Osteoblast (primary cell): ENCODE data around the gene MAPK10. TPM values are rescaled to one million over a fixed set of nuclear protein-coding genes. Genes with fewer than 3 reads are reported as not detected.

Experiments
- DNase-seq: peaks from one replicate; pipeline ENCODE4 v3.0.0; 2011; ENCODE audit warnings: low spot score, mixed read lengths; ENCODE audit not compliant: insufficient read length; ENCODE audit errors: missing footprints
- H2AFZ ChIP-seq: 2 replicates; pipeline ENCODE4 v1.6.0; 2011; ENCODE audit warnings: mild to moderate bottlenecking, low read length
- H3K27ac ChIP-seq: 2 replicates; pipeline ENCODE4 v1.5.1; 2011; ENCODE audit warnings: mild to moderate bottlenecking, low read depth, low read length, moderate library complexity
- H3K27me3 ChIP-seq: 2 replicates; pipeline ENCODE4 v1.6.0; 2012; ENCODE audit warnings: mild to moderate bottlenecking, control low read depth, inconsistent platforms, low read length, moderate library complexity; ENCODE audit not compliant: insufficient read depth
- H3K36me3 ChIP-seq: 2 replicates; pipeline ENCODE4 v1.5.1; 2011; ENCODE audit warnings: mild to moderate bottlenecking, low read length, control low read depth, moderate library complexity; ENCODE audit not compliant: insufficient read depth
- H3K4me1 ChIP-seq: 2 replicates; pipeline ENCODE4 v1.5.1; 2011; ENCODE audit warnings: mild to moderate bottlenecking, low read length, control low read depth, moderate library complexity; ENCODE audit not compliant: insufficient read depth
- H3K4me2 ChIP-seq: 2 replicates; pipeline ENCODE4 v1.6.0; 2011; ENCODE audit warnings: mild to moderate bottlenecking, low read length; ENCODE audit not compliant: insufficient read depth
- H3K4me3 ChIP-seq: fragments of 200-600 bp; sonication (generic); 3 replicates; pipeline ENCODE4 v1.5.1; 2012; ENCODE audit warnings: mild to moderate bottlenecking, low read length, inconsistent platforms; ENCODE audit not compliant: insufficient read depth
- H3K79me2 ChIP-seq: 2 replicates; pipeline ENCODE4 v1.6.0; 2012; ENCODE audit warnings: mild to moderate bottlenecking, low read length, control low read depth, inconsistent platforms; ENCODE audit not compliant: insufficient read depth
- H3K9me3 ChIP-seq: 2 replicates; pipeline ENCODE4 v1.5.1; 2011; ENCODE audit warnings: low read depth, low read length, control low read depth
- H4K20me1 ChIP-seq: 2 replicates; pipeline ENCODE4 v1.6.0; 2012; ENCODE audit warnings: mild to moderate bottlenecking, low read length, control low read depth; ENCODE audit not compliant: insufficient read depth
- CTCF ChIP-seq: IDR thresholded peaks from 2 replicates; pipeline ENCODE4 v1.5.1; 2011; ENCODE audit warnings: mild to moderate bottlenecking, low read depth, low read length, moderate library complexity; ENCODE audit errors: extremely low read depth
- total RNA-seq: library from RNA; depleted of rRNA; stranded (reverse); fragments of >200 nt; gene quantifications from 2 replicates; pipeline ENCODE4 v1.2.3, GENCODE V29; 2012

Gene MAPK10
- total RNA-seq, 1 donor: 13.0 TPM

GRCh38 chr4:85955620-85956292 lies 404.1 kb downstream of the MAPK10 start:
- H3K36me3 ChIP-seq: no peaks in the 10 kb centered on the region
- no peak overlapping the region for H3K4me2 ChIP-seq
- H4K20me1 ChIP-seq: no peaks in the 10 kb centered on the region
- peaks cover 21% of the 10 kb centered on the region for H3K4me1 ChIP-seq
- no peak overlapping the region for H3K27ac ChIP-seq
- H3K79me2 ChIP-seq: peaks cover 11% of the 10 kb centered on the region
- H2AFZ ChIP-seq: no peak overlapping the region
- no peaks in the 10 kb centered on the region for H3K9me3 ChIP-seq
- H3K4me3 ChIP-seq: no peak overlapping the region
- no peaks in the 10 kb centered on the region for H3K27me3 ChIP-seq
- no peak for TF ChIP-seq CTCF
- peak; percentile 42 for DNase-seq

GRCh38 chr4:85953651-85954018 lies 406.2 kb downstream of the MAPK10 start:
- H3K4me3 ChIP-seq: no peak overlapping the region
- peaks cover 12% of the 10 kb centered on the region for H3K79me2 ChIP-seq
- TF ChIP-seq CTCF: no peak
- H3K4me1 ChIP-seq: peaks cover 21% of the 10 kb centered on the region
- H3K36me3 ChIP-seq: no peaks in the 10 kb centered on the region
- H3K27ac ChIP-seq: peak overlapping the region; percentile 92
- no peaks in the 10 kb centered on the region for H3K27me3 ChIP-seq
- peak overlapping the region; percentile 33 for H3K4me2 ChIP-seq
- H2AFZ ChIP-seq: peak overlapping the region; percentile 2
- no peaks in the 10 kb centered on the region for H3K9me3 ChIP-seq
- DNase-seq: peak; percentile 52
- H4K20me1 ChIP-seq: no peaks in the 10 kb centered on the region

- Histone ChIP-seq H3K9me3 (no peaks in the 10 kb centered on the region), H3K79me2 (peaks cover 10% of the 10 kb centered on the region), H3K36me3 (no peaks in the 10 kb centered on the region), H2AFZ (no peak overlapping the region), H3K27ac (peak overlapping the region; percentile 92), H3K4me1 (peaks cover 21% of the 10 kb centered on the region), H4K20me1 (no peaks in the 10 kb centered on the region), H3K4me3 (no peak overlapping the region), H3K27me3 (no peaks in the 10 kb centered on the region), H3K4me2 (peak overlapping the region; percentile 33)
- TF ChIP-seq CTCF: no peak
- no peak for DNase-seq
Observed at GRCh38 chr4:85952972-85953650, 406.7 kb downstream of the MAPK10 start.

- Histone ChIP-seq H3K9me3 (no peaks in the 10 kb centered on the region), H3K27me3 (no peaks in the 10 kb centered on the region), H3K4me3 (no peak overlapping the region), H3K4me1 (peaks cover 21% of the 10 kb centered on the region), H3K4me2 (peak overlapping the region; percentile 33), H4K20me1 (no peaks in the 10 kb centered on the region), H3K36me3 (no peaks in the 10 kb centered on the region), H2AFZ (no peak overlapping the region), H3K79me2 (peaks cover 10% of the 10 kb centered on the region), H3K27ac (peak overlapping the region; percentile 92)
- DNase-seq: no peak
- no peak for TF ChIP-seq CTCF
Observed at GRCh38 chr4:85952528-85952927, 407.3 kb downstream of the MAPK10 start.
